Right lobe of liver (tissue), 4 donors: ENCODE data around the gene SOD3.

ENCODE experiments used
- POLR2A ChIP-seq: fragments of 450-650 bp; IDR thresholded peaks from one replicate; pipeline ENCODE4 v1.6.1; 2017; ENCODE audit warnings: antibody characterized with exemption, mild to moderate bottlenecking
- TF ChIP-seq, protein P1 (sequence below), 4 donors: fragments of 200-600 bp in 3 of 4; fragments of 450-650 bp in 1 of 4; IDR thresholded peaks; one replicate each; pipeline versions ENCODE4 v1.5.1 to v1.8.0; 2016 to 2022; ENCODE audit warnings: antibody characterized with exemption in 4 of 4, mild to moderate bottlenecking in 2 of 4
- donor health status: DM: no; HTN: no; CAD: no.
- donor health status: DM: no; HTN: no; CAD: no.
- donor health status: DM: no; HTN: yes; CAD: no.

DNA sequence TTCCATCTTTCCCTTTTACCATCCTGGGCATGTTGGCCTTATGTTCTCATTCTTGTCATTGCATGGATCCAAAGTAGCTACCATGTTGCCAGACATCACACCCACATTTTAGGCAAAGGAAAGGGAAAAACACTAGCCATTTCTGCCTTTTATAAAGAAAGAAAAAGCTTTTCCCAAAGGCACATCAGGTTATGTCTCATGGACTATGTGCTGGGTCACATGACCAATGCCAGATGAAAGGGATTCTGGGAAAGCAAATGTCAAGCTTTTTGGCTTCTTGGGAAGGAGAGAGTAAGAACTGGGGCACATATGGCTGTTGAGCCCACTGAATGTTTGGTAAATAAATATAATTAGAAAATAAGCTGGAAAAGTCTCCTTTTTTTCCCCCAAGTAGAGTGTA lies 4.3 kb upstream of the SOD3 start:
- TF ChIP-seq, protein P1, sequence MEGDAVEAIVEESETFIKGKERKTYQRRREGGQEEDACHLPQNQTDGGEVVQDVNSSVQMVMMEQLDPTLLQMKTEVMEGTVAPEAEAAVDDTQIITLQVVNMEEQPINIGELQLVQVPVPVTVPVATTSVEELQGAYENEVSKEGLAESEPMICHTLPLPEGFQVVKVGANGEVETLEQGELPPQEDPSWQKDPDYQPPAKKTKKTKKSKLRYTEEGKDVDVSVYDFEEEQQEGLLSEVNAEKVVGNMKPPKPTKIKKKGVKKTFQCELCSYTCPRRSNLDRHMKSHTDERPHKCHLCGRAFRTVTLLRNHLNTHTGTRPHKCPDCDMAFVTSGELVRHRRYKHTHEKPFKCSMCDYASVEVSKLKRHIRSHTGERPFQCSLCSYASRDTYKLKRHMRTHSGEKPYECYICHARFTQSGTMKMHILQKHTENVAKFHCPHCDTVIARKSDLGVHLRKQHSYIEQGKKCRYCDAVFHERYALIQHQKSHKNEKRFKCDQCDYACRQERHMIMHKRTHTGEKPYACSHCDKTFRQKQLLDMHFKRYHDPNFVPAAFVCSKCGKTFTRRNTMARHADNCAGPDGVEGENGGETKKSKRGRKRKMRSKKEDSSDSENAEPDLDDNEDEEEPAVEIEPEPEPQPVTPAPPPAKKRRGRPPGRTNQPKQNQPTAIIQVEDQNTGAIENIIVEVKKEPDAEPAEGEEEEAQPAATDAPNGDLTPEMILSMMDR (IDR thresholded peaks at IDR 0.05), result no peak
- TF ChIP-seq POLR2A, result no peak
